Dendritic cell treated with granulocyte-macrophage colony-stimulating factor and Interleukin-4, amounts not matched to agents 40 ng/mL and 50 ng/mL, for 4 days (primary cell): ENCODE results near the gene WNT9B.

ENCODE experiments used
- H3K27ac Mint-ChIP-seq: one replicate; pipeline ENCODE4 v1.8.0; 2022; ENCODE audit warnings: mild to moderate bottlenecking, mixed read lengths
- H3K27me3 Mint-ChIP-seq: one replicate; pipeline ENCODE4 v1.8.0; 2022; ENCODE audit warnings: mild to moderate bottlenecking, mixed read lengths
- H3K36me3 Mint-ChIP-seq: one replicate; pipeline ENCODE4 v1.8.0; 2022; ENCODE audit warnings: low read depth, mixed read lengths
- H3K4me1 Mint-ChIP-seq: one replicate; pipeline ENCODE4 v1.8.0; 2022; ENCODE audit warnings: low read depth, mixed read lengths
- H3K4me3 Mint-ChIP-seq: one replicate; pipeline ENCODE4 v1.8.0; 2022; ENCODE audit warnings: mild to moderate bottlenecking, moderate library complexity, mixed read lengths
- H3K9me3 Mint-ChIP-seq: one replicate; pipeline ENCODE4 v1.8.0; 2022; ENCODE audit warnings: mixed read lengths
- intact Hi-C: fragments of 100-400 bp; cut with micrococcal nuclease; formaldehyde crosslinking; loops from one replicate; pipeline ENCODE4 v1.15.0; 2022

The WNT9B gene

GRCh38 chr17:46888727-46889126 lies 37.3 kb downstream of the WNT9B start:
- no peak overlapping the region for H3K27ac Mint-ChIP-seq
- H3K4me1 Mint-ChIP-seq = peaks cover 48% of the 10 kb centered on the region
- peaks cover 42% of the 10 kb centered on the region for H3K27me3 Mint-ChIP-seq
- no peaks in the 10 kb centered on the region for H3K9me3 Mint-ChIP-seq
- intact Hi-C loops = no loop called here
- H3K36me3 Mint-ChIP-seq = no peaks in the 10 kb centered on the region
- H3K4me3 Mint-ChIP-seq = no peak overlapping the region

DNA sequence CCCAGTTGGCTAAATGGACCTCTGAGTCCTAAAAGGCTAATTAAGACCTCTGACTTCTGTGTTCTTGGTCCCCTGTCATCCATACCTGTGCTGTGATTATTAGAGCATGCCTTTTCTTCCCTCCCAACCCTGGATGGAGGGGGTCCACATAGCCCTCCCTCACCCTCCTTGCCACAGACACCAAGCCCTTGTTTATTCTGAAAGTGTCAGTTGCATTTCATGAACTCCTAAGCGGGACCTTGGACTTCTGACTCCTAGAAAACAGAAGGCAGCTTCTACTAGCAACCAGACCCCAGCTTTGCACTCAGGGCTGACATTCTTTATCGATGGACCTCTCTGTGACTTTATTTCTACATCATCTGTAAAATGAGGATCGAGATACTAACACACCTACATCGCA lies 38.1 kb downstream of the WNT9B start:
- Mint-ChIP-seq H3K27ac (no peak overlapping the region), H3K27me3 (peaks cover 41% of the 10 kb centered on the region), H3K36me3 (no peaks in the 10 kb centered on the region), H3K9me3 (no peaks in the 10 kb centered on the region), H3K4me3 (no peak overlapping the region), H3K4me1 (peaks cover 43% of the 10 kb centered on the region)
- intact Hi-C loops = no loop called here

GRCh38 chr17:46889992-46890564 lies 38.7 kb downstream of the WNT9B start:
- intact Hi-C loops = no loop called here

GRCh38 chr17:46890638-46891037 lies 39.3 kb downstream of the WNT9B start:
- Mint-ChIP-seq H3K9me3 (no peaks in the 10 kb centered on the region), H3K27ac (peak overlapping the region; percentile 76), H3K4me1 (peaks cover 46% of the 10 kb centered on the region), H3K27me3 (peaks cover 35% of the 10 kb centered on the region), H3K36me3 (no peaks in the 10 kb centered on the region), H3K4me3 (no peak overlapping the region)
- intact Hi-C loops = no loop called here

More at GRCh38 chr17:46889992-46890564, 38.7 kb downstream of the WNT9B start:
- H3K27ac Mint-ChIP-seq = peak overlapping the region; percentile 76
- H3K9me3 Mint-ChIP-seq = no peaks in the 10 kb centered on the region
- no peak overlapping the region for H3K4me3 Mint-ChIP-seq
- H3K27me3 Mint-ChIP-seq = peaks cover 37% of the 10 kb centered on the region
- peaks cover 43% of the 10 kb centered on the region for H3K4me1 Mint-ChIP-seq
- no peaks in the 10 kb centered on the region for H3K36me3 Mint-ChIP-seq

DNA sequence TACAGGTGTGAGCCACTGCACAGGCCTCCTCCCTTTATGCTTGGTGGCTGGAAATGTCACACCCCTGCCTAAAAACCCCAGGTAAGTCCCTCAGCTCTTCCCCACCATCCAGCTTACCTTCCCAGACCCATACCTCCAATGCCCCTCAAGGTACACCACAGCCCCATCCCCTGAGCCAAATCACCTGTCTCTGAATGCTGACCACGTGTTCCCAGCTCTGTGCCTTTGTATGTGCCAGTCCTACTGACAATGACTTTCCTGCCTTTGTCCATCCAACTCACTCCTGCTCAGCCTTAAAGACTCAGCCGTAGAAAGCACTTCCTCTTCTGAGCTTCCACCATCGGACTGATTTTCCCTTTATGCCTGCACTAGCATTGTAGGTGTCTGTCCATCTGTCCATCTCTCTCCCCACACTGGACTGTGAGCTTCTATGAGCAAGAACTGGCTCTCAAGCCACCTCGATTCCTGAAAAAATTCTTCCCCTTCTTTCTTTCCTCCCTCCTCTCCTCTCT lies 40.9 kb downstream of the WNT9B start:
- H3K36me3 Mint-ChIP-seq = no peaks in the 10 kb centered on the region
- intact Hi-C loops = no loop called here
- no peaks in the 10 kb centered on the region for H3K9me3 Mint-ChIP-seq
- no peak overlapping the region for H3K4me3 Mint-ChIP-seq
- H3K27ac Mint-ChIP-seq = peak overlapping the region; percentile 21
- peaks cover 39% of the 10 kb centered on the region for H3K27me3 Mint-ChIP-seq
- peaks cover 47% of the 10 kb centered on the region for H3K4me1 Mint-ChIP-seq

- Mint-ChIP-seq H3K4me3 (no peak overlapping the region), H3K27ac (no peak overlapping the region), H3K9me3 (no peaks in the 10 kb centered on the region), H3K27me3 (peaks cover 40% of the 10 kb centered on the region), H3K4me1 (peaks cover 45% of the 10 kb centered on the region), H3K36me3 (no peaks in the 10 kb centered on the region)
- intact Hi-C loops = no loop called here
Observed at GRCh38 chr17:46894024-46894423, 42.6 kb downstream of the WNT9B start.

- Mint-ChIP-seq H3K27ac (peak overlapping the region; percentile 27), H3K9me3 (no peaks in the 10 kb centered on the region), H3K27me3 (peaks cover 40% of the 10 kb centered on the region), H3K4me3 (no peak overlapping the region), H3K4me1 (peaks cover 39% of the 10 kb centered on the region), H3K36me3 (no peaks in the 10 kb centered on the region)
- intact Hi-C loops = no loop called here
Observed at GRCh38 chr17:46894476-46895151, 43.2 kb downstream of the WNT9B start.

- intact Hi-C loops = no loop called here
- H3K27me3 Mint-ChIP-seq = peaks cover 36% of the 10 kb centered on the region
- H3K4me1 Mint-ChIP-seq = peaks cover 33% of the 10 kb centered on the region
- no peak overlapping the region for H3K4me3 Mint-ChIP-seq
- H3K27ac Mint-ChIP-seq = peak overlapping the region; percentile 27
- no peaks in the 10 kb centered on the region for H3K9me3 Mint-ChIP-seq
- no peaks in the 10 kb centered on the region for H3K36me3 Mint-ChIP-seq
Observed at GRCh38 chr17:46895171-46895570, 43.8 kb downstream of the WNT9B start.

GRCh38 chr17:46896991-46897390 lies 45.6 kb downstream of the WNT9B start:
- Mint-ChIP-seq H3K9me3 (no peaks in the 10 kb centered on the region), H3K36me3 (no peaks in the 10 kb centered on the region), H3K27ac (no peak overlapping the region), H3K27me3 (peaks cover 42% of the 10 kb centered on the region), H3K4me3 (no peak overlapping the region), H3K4me1 (peaks cover 16% of the 10 kb centered on the region)
- intact Hi-C loops = no loop called here

GRCh38 chr17:46898364-46898763 lies 47.0 kb downstream of the WNT9B start:
- no peak overlapping the region for H3K27ac Mint-ChIP-seq
- intact Hi-C loops = no loop called here
- H3K9me3 Mint-ChIP-seq = no peaks in the 10 kb centered on the region
- peaks cover 31% of the 10 kb centered on the region for H3K27me3 Mint-ChIP-seq
- H3K36me3 Mint-ChIP-seq = no peaks in the 10 kb centered on the region
- peaks cover 9% of the 10 kb centered on the region for H3K4me1 Mint-ChIP-seq
- no peak overlapping the region for H3K4me3 Mint-ChIP-seq

DNA sequence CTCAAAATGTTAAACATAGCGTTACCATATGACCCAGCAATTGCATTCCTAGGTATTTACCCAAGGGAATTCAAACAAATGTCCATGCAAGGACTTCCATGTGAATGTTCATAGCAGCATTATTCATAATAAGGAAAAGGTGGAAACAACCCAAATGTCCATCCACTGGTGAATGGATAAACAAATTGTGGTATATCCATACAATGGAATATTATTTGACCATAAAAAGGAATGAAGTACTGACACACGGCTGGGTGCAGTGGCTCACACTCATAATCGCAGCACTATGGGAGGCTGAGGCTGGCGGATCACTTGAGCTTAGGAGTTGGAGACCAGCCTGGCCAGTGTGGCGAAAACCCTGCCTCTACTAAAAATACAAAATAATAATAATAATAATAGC lies 47.5 kb downstream of the WNT9B start:
- Mint-ChIP-seq H3K27me3 (peaks cover 27% of the 10 kb centered on the region), H3K36me3 (no peaks in the 10 kb centered on the region), H3K27ac (no peak overlapping the region), H3K4me1 (peaks cover 9% of the 10 kb centered on the region), H3K9me3 (no peaks in the 10 kb centered on the region), H3K4me3 (no peak overlapping the region)
- intact Hi-C loops = no loop called here

DNA sequence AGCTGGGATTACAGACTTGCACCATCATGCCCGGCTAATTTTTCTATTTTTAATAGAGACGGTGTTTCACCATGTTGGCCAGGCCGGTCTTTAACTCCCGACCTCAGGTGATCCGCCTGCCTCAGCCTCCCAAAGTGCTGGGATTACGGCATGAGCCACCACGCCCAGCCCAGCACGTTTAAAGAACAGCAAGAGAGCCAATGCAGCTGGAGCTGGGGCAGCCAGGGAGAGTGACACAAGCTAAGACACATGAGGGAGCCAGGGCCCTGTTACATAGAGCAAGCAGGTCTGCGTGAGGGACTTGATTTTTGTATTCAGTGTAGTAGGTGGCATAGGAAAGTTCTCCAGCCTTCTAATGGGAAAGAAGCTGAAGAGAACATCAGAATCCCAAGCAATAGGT lies 49.9 kb downstream of the WNT9B start:
- no peaks in the 10 kb centered on the region for H3K36me3 Mint-ChIP-seq
- H3K9me3 Mint-ChIP-seq = no peaks in the 10 kb centered on the region
- H3K4me3 Mint-ChIP-seq = no peak overlapping the region
- peaks cover 22% of the 10 kb centered on the region for H3K27me3 Mint-ChIP-seq
- H3K27ac Mint-ChIP-seq = no peak overlapping the region
- intact Hi-C loops = no loop called here
- peaks cover 11% of the 10 kb centered on the region for H3K4me1 Mint-ChIP-seq

DNA sequence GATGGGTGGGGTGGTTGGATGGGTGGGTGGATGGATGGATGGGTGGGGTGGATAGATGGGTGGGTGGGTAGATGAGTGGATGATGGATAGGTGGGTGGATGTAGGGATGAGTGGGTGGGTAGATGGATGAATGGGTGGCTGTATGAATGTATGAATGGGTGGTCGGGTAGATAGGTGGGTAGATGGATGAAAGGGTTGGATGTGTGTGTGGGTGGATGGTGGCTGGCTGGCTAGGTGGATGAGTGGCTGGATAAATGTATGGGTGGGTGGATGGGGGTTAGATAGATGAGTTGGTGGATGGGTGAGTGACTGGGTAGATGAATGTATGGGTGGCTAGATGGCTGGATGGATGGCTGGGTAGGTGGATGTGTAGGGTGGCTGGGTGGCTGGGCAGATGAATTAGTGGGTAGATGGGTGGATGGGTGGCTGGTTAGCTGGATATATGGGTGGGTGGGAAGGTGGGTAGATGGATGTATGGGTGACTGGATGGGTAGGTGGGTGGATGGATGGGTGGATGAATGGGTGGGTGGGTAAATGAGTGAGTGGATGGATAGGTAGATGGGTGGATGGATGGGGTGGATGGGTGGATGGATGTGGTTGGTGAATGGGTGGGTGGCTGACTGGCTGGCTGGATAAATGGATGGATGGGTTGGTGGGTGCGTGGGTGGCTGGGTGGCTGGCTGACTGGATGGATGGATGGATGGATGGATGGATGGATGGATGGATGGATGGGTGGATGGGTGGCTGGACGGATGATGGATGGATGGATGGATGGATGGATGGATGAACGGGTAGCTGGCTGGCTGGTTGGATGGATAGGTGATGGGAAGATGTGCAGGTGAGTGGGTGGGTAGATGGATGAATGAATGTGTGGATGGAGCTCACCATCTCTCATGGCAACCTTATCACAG lies 52.6 kb downstream of the WNT9B start:
- H3K9me3 Mint-ChIP-seq = no peaks in the 10 kb centered on the region
- no peak overlapping the region for H3K4me3 Mint-ChIP-seq

More for the DNA sequence above, 52.6 kb downstream of the WNT9B start:
- H3K27ac Mint-ChIP-seq = no peak overlapping the region
- H3K27me3 Mint-ChIP-seq = peaks cover 12% of the 10 kb centered on the region
- H3K4me1 Mint-ChIP-seq = peaks cover 11% of the 10 kb centered on the region
- intact Hi-C loops = no loop called here
- H3K36me3 Mint-ChIP-seq = no peaks in the 10 kb centered on the region
